GM18502 (cell line): Measurements from ENCODE around the gene PTPRN2.

Experiments
- ATAC-seq: cut with Tn5 transposase; IDR thresholded peaks from one replicate; pipeline ENCODE4 v1.9.1; 2021; ENCODE audit warnings: mild to moderate bottlenecking; ENCODE audit not compliant: unreplicated experiment, poor library complexity

Gene PTPRN2

DNA sequence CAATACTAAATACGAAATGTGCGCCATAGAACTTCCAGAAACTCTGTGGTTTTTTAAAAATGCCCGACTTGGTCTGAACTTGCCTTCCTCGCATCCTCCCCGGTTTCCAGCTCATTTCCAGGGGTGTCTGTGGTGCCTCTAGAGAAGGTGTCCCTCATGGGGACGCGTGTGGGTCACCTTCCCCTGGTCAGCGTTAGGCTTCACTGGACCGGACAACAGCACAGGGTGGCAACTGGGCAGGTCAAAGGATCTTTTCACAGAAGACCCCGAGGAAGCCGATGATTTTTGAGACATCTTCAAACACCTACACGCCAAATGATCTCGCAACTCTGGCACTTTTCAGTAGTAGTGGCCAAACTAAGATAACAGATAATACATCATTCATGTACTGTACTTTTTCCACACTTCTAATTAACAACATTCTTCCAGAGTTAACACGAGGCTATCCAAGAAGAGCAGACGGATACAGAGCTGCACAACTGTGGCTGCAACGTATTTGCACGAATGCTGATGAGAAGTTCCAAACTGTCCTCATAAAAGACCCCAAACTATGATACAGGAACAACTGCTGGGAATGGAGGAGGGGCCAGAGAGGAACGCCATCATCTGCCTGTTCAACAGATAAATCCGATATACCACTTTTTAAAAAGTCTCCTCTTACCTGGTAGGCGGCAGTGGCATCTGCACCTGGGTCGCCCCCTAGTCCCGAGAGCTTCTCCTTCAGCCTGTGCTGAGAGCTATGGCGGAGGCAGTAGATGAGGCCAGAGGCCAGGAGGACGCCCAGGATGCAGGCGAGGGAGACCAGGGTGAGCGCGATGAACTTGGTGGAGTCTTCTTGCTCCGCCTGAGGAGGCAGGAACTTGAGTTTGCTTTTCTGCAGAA is 905.3 kb downstream of the PTPRN2 start:
- no peak for ATAC-seq

DNA sequence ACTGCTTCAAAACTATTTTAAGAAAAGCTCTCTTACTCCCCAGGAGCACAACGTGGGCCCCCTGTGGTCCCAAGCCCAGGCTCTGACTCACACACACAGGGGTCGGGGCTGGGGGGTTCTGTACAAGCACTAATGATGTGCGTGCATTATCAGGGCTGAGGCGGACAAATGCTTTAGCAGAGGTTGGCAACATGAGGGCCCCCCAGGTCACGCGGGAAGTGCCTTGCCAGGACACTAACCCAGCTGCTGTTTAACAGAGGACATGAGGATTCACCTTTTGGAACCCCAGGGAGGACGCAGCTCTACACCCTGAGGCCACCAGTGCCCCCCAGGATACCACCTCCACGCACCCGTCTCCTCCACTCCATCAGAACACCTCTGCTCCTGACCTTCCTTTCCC is 908.0 kb downstream of the PTPRN2 start:
- ATAC-seq, result no peak

DNA sequence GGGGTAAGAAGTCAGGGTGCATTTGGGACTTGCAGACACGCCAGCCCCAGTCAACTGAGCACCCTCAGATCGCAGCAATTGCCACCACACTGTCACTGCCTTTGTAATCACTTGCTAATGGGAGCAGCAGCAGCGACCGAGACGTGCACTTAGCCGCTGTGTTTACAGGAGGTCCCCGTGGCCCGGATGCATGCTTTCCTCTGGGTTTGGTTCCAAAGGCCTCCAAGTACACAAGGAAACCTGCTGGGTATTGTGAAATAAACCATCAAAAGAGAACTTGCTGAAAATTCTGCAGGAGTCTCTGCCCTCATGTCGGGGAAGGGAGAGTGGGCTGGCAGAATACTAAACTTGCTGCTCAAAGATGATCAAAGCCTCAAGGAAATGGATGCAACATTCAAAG is 909.1 kb downstream of the PTPRN2 start:
- ATAC-seq, result no peak

DNA sequence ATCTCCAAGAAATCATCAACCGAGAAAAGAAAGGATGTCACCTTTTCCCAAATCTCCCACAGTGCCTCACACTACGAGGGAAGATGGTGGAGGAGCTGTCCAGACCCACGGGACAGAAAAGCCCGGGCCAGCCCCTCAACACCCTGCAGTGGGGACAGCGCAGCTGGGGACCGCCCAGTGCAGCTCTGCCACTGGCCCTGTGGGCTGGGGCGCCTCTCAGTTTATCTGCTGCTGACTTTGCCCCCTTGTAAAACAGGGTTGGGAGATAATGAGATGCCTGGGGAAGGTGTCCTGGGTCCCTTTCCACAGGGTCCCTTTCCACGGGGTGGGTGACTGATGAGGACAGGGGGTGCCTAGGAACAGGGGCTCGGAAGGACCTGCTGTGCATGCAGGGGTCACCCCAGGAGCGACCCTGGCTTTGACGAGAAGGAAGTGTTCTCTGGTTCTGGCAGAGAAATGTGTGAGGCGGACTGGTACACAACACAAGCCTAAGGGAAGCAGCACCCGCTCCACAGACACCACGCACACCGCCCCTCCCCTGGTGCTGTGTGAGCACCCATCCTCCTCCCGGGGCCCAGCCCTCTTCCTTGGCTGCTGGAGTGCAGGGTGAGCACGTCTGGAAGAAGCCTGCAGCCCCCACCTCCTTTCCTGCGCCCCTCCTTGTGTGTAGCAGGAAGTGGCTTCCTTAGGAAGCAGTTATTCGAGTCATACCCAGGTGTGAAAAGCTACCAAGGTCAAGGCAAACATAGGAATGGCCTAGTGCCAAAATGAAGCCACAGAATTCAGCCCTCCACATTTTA is 911.0 kb downstream of the PTPRN2 start:
- no peak for ATAC-seq

DNA sequence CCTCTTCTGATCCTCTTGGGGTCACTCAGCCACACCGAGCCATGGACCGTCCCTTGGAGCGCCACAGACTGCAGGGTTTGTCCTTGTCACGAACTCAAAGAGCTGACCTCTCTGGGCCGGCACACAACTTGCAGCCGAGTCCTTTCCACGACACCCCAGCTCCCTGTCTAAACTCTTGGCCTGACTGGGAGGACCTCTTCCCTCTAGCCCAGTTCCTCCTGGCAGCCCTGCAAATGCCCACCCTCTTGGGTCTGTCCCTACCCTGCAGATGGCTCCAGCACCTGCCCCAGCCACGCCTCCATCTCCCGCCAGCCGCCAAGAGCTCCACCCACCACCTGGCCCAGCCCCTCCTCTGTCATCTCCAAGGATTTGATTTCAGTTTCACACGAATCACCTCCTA is 911.6 kb downstream of the PTPRN2 start:
- no peak for ATAC-seq

DNA sequence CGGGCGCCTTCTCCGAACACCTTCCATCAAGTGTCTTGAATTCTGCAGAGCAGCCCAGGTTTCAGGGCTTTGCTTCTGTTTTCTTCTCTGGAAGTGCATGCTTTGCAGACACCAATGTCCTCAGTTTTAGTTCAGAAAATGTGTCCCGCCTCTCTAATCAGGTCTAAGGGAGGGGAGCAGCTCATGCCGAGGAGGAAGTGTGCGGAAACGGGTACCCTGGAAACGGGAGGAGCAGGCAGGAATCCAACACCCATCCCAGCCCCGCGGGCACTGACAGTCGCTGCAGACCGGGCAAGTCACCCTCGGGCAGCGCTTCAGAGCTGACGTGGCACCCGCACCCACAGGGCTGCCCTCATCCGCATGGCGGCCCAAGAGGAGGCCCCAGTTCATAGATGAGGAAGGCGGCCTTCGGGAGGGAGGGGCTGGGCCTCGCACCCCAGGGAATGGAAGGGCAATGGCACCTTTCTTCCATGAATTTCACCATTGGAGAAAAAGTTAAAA is 912.1 kb downstream of the PTPRN2 start:
- no peak for ATAC-seq

DNA sequence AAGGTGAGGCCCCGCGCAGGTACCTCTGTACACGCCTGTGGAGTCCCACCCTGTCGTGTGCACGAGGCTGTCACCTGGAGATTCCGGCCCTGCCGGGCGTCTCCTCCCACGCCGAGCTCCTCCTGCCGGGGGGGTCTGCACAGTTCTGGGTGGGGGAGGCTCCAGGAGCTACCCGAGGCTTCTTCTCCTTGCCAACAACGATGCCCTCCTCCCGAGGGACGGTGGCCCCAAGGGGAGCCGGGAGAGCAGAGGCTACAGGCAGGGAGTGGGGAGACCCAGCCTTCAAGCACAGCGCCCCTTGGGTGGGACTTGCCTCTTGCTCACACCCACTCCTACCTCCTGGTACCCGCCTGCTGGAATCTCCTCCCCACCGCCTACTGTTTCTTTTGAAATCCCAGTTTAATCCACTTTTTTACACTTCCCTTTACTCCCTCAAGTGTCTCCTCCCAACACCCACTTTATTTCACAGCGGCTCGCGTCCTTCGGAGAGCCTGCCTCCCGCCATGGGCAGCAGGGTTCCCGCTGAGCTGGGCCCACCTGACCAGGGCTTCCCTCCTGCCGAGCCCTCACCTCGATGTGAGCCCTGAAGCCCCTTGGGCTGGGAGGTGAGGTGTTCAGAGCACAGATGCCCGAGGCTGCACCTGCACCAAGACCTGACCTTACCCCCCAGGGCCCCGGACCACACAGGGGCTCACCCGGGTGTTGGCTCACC is 912.8 kb downstream of the PTPRN2 start:
- ATAC-seq, result no peak

DNA sequence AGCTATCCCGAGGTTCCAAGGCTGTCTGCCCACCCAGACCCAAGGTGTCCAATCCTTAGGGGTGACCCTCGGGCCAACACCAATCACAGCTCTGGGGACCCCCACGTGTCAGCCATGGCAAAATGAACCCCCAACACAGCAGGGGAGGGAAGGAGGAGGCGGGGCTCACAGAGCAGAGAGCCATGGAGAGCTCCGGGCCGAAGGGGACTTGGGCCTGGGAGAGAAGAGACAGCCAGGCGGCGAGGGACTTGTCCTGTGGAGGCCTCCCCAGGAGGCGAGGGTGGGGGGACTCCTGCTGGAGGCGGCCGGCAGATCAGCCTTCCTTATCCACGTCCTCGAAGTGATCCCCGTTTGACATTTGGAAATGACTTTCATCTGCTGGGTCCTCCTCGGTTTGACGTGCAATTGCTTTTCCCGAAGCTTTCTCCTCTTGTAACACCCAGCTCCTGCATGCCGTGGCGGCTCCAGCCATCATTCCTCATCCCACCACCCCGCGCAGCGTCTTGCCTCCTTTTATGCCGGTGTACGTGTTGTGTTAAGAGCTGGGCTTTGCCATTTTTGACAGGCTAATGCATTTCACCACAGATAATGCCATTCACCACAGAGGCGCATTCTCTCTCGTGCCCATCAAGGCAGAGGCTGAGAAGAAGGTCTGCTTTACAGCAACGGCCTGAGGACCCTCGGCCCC is 913.5 kb downstream of the PTPRN2 start:
- no peak for ATAC-seq

DNA sequence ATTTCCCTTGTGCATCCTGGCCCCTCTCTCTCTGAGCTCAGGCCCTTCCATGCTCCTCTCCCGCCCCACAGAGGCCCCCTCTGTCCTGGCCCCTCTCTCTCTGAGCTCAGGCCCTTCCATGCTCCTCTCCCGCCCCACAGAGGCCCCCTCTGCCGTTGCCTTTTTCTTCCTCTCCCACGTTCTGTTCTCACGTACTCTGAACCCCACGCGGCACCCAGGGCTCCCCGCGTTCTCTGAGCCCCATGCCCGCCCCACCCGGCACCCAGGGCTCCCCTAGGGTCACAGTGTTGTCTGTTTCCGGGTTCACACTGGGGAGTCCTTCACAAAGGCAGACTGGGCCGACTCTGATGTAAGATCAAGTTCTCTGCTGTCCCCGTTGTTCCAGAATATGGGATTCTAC is 914.0 kb downstream of the PTPRN2 start:
- ATAC-seq, result no peak

DNA sequence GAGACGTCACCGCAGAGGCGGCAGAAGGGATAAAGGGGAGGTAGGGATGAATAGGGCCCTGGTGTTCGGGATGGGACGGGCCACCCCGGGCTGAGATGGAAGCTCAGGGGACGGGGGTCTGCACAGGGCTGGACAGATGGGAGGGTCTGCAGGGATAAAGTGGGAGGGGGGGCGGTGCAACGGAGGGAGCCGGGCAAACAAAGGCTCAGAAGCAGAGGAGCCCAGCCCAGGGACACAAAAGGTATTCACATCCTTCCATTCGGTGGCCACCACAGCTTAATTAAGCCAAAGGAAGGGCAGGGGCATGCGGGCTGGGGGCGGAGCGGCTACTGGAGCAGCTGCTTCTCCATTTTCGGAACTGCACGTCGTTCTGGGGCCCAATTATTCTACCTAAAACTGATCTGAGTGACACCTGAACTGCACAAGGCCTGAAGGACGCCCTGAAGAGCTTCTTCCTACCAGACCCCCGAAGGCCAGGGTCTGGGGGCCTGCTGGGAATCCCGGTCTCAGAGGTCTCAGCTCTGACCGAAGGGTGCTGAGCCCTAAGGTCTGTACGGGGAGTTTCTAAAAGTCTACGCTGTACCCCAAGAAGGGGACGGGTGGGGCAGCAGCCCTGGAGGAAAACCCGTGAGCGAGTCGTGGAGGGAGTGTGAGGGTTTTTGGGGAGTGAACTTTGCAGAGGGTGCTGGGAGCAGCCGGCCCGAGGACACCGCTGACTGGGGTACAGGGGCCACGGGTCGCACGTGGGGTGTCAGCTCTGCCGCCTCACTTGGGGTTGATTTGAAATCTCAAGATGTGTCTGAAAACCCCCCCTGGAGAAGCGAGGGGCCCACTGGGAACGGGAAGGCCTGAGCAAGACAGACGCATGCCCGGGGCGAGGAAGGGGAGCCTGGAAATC is 916.0 kb downstream of the PTPRN2 start:
- no peak for ATAC-seq

DNA sequence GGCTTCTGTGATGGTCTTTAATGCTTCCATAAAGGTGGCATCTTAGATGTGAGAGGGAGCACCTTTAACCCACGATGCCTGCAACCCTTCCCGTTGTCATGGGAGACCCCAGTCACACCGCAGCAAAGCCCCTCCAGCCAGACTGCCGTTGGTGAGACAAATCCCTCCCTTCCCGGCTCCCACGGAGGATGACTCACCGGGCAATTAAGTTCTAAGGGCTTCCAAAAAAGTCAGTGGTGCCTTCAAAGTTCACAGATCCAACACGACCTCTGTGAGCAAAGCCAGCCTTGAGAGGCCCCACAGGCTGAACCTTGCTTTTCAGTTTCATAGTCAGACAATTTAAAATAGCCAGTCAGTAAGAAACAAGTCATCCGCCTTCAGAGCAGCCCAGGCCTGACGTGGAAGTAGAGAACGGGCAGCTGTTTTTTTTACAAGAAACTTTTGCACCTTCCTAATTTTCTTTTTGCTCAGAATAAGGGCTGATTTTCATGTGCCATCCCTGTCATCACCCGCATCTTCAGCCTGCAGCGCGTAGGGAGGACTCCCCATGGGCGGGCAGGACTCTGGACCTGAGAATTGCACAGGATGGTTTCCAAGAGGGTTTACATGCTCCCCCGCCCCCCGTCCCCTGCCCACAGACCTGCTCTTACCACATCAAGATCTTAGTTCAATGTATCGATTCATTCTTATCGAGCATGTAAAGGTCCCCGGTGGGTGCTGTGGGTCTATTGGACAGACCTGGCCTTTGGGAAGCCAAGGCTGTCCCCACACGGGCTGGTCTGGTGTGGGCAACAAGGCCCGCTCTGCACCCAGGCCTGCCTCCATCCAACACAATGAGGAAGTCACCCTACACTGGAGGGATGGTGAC is 916.9 kb downstream of the PTPRN2 start:
- no peak for ATAC-seq

DNA sequence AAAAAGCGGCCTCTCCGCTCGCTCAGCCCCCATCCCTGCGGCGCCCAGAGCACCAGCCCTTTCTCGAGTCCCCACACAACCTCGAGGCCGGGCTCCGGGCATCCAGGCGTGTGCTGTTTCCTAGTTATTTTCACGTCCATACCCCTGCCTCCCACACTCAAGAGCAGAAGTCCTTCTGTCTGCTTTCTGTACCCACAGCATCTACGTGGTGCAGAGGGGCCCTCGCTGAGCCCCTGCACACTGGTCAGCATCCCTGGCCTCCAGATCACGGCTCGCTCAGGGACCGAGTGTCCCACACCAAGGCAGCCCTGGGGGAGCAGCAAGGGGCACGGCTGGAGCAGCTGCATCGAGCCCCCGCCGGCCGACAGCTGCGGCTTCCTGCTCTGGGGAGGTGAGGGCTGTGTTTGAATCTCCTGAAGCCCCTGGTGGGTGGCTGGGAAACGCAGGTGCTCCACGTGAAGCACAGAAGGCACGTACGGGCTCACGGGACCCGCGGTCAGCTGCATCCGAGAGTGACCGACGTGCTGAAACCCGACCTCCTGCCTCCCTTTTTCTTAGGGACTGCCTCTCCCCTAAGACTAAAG is 917.8 kb downstream of the PTPRN2 start:
- ATAC-seq, result no peak

DNA sequence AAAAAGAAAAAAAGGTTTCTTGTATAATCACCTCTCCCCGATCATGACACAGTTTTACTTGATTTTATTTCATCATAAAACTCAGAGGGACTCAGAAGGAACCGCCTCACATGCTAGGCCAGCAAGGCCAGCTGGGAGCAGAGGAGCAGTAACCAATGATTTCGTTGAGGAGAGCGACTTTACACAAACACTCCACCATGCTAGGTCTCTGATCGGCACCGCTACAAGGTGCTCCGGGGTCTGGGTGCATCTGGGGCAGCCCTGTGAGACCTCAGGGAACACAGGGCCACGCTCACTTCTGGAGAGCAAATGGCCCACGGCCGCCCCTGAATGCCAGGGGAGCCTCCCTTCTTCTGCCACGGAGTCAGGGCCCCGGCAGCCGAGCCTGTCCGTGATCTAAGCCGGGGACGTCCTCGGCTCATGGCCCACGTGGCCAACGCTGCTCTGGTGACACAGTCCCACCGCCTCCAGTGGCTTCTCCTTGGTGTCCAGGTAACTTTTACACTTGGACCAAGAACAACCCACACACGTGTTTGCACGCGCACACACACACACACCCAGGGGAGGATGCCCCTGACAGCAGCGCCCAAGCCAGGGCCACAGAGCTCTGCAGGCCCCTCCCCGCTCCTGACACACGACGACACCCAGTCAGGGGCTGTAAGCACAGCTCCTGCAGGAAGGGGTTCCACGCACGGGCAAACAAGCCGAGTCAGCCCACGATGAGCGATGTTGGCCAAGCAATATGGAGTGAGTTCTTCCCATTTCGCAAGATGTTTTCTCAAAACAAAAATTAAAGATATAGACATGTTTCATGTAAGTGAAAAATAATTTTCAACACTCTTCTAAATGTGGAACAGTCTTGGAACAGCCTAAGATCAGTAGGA is 918.5 kb downstream of the PTPRN2 start:
- ATAC-seq, result no peak

DNA sequence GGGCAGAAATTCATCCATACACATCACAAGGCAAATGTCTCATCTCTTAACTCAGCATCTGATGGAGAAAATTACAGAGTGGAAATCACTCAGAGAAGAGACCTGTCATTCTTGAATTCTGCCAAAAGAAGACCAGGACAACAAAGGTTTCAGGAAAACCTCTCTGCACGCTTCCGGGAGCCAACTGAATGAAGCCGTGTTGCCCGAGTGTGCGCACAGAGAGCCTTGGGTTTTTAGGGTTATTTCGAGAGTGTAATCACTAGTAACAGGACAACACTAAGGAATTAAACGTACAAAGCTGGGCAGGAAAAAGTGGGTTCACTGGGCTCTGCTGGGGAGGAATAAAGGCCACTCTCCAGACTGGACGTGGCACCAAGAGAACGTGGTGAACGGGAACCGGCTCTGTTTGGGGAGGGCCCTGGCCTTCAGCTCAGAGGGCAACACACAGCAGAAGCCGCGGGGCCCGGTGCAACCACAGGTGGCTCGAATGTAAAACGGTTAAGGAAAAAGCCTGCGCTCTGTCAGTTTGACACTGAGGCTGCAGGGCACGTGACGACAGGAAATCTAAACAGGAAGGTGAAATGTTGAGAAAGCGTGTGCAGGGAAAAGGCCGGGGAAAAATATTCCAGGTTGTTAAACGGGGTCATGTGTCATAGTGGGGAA is 919.3 kb downstream of the PTPRN2 start:
- no peak for ATAC-seq

DNA sequence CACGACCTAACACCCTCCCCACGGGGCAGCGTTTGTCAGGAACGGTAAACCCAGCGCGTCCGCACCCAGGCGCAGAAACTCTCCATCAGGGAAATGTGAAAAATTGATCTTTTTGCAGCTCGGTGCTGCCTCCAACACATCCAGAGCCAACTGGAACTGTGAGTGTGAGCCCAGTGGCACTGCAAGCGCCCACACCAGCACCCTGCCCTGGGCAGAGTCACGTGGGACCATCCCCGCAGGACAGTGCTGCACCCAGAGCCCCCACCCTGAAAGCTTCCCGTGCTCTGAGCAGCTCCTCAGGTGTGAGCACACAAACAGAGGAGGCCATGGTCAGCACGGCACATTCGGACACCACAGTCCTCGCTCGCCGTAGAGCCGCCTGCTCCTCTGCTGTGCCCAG is 919.9 kb downstream of the PTPRN2 start:
- ATAC-seq, result no peak

DNA sequence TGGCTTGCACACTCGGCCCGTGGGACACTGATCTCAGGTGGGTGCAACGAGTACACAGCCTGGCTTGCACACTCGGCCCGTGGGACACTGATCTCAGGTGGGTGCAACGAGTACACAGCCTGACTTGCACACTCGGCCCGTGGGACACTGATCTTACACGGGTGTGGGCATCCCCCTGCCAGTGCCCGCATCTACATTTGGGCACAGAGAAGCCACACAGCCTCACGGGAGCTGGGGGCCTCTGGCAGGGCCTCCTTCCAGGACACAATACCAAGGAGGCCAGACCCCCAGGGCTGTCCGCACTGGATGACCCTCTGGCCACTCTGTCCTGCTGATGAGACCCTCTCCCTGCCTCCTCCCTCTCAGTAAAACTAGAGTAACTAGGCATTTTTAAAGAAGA is 920.4 kb downstream of the PTPRN2 start:
- ATAC-seq, result no peak
